ENCODE data around the gene UBE2V1.

Gene UBE2V1

DNA sequence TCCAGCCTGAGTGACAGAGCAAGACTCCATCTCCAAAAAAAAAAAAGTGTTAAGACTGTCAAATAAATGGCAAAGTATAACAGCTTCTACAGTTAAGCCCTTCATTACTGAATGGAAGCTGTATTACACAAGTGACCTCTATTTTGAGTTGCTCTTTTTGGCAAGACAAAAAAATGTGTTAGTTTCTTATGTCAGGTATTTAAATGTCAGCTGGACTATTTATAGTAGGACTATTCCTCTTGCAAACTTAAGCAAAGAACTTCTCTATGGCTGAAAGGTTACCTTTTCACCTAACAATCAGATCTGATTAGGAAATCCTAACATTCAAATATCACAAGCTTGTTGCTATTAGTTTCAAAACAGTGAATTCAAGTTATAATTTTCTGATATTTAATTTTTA is 12.4 kb downstream of the UBE2V1 start:
- TF ChIP-seq, protein P1, sequence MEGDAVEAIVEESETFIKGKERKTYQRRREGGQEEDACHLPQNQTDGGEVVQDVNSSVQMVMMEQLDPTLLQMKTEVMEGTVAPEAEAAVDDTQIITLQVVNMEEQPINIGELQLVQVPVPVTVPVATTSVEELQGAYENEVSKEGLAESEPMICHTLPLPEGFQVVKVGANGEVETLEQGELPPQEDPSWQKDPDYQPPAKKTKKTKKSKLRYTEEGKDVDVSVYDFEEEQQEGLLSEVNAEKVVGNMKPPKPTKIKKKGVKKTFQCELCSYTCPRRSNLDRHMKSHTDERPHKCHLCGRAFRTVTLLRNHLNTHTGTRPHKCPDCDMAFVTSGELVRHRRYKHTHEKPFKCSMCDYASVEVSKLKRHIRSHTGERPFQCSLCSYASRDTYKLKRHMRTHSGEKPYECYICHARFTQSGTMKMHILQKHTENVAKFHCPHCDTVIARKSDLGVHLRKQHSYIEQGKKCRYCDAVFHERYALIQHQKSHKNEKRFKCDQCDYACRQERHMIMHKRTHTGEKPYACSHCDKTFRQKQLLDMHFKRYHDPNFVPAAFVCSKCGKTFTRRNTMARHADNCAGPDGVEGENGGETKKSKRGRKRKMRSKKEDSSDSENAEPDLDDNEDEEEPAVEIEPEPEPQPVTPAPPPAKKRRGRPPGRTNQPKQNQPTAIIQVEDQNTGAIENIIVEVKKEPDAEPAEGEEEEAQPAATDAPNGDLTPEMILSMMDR (IDR thresholded peaks at IDR 0.05; ENCODE audit: control insufficient read depth, extremely low read depth, insufficient read depth), result no peak
- DNase-seq (ENCODE audit: low read depth), result no peak
- no peak overlapping the region for H3K4me3 ChIP-seq (ENCODE audit: low read depth, low read length)

DNA sequence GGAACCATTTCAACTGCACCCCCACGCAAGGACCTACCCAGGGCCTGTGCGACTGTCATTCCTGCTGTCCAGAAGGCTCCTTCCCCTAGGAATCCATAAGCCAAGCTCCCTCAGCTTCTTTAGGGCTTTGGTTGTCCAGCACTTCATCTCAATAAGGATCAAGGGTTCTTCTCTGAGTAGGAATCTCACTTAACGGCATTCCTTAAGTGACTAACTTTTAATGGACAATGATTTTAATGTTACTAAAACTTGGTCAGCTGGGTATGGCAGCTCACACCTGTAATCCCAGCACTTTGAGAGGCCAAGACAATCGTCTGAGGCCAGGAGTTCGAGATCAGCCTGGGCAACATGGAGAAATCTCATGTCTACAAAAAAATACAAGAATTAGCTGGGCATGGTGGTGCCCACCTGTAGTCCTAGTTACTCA is 13.4 kb downstream of the UBE2V1 start:
- no peak for DNase-seq (ENCODE audit: low read depth)
- no peak overlapping the region for H3K4me3 ChIP-seq (ENCODE audit: low read depth, low read length)
- TF ChIP-seq, protein P1 (IDR thresholded peaks at IDR 0.05; ENCODE audit: control insufficient read depth, extremely low read depth, insufficient read depth), result no peak

DNA sequence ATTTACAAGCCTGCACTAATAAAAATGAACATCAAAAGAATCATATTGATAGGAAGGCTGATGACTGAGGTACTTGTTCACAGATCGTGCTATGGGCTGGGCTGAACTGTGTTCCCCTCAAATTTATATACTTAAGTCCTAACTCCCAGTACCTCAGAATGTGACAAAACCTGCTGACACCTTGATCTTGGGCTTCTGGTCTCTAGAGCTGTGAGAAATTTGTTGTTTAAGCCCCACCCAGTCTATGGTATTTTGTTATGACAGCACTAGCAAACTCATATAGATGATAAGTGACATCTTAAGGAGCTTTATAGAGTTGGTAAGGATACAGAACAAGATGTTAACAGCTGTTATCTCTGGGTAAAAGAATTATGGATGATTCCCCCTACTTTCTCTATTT is 13.8 kb downstream of the UBE2V1 start:
- no peak overlapping the region for H3K4me3 ChIP-seq (ENCODE audit: low read depth, low read length)
- TF ChIP-seq, protein P1 (IDR thresholded peaks at IDR 0.05; ENCODE audit: control insufficient read depth, extremely low read depth, insufficient read depth), result no peak
- DNase-seq (ENCODE audit: low read depth), result no peak

DNA sequence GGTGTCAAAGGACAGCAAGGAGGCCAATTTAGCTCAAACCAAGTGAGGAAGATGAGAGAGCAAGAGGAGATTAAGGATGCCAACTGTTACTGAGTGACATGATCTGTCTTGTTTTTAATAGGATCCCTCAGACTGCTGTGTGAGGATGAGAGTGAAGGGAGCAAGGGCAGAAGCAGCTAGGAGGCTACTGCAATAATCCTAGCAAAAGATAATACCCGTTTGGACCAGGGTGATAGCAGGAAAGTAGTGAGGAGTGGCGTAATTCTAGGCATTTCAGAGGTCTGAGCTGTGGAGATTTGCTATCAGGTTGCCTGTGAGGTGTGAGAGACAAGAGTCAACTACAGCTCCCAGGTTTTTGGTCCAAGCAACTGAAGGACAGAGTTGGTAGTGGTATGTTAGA is 14.7 kb downstream of the UBE2V1 start:
- H3K4me3 ChIP-seq (ENCODE audit: low read depth, low read length), result no peak overlapping the region
- DNase-seq (ENCODE audit: low read depth), result no peak
- TF ChIP-seq, protein P1 (IDR thresholded peaks at IDR 0.05; ENCODE audit: control insufficient read depth, extremely low read depth, insufficient read depth), result no peak

DNA sequence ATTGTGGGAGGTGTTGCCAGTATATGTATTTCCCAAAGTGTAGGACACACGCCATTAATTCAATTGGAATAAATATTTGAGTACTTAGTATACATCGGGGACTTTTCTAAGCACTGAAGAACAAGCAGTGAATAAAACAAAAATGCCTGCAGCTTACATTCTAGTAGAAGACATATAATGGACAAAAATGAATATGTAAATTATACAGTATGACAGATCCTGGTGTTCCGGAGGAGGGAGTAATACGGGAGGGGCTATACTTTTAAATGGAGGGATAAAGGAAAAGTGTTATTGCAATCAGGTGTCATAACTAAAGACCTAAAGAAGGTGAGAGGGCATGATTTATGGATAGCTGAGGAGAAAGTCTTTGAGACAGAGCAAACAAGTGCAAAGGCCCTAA is 15.1 kb downstream of the UBE2V1 start:
- no peak for DNase-seq (ENCODE audit: low read depth)
- no peak overlapping the region for H3K4me3 ChIP-seq (ENCODE audit: low read depth, low read length)
- TF ChIP-seq, protein P1 (IDR thresholded peaks at IDR 0.05; ENCODE audit: control insufficient read depth, extremely low read depth, insufficient read depth), result no peak

DNA sequence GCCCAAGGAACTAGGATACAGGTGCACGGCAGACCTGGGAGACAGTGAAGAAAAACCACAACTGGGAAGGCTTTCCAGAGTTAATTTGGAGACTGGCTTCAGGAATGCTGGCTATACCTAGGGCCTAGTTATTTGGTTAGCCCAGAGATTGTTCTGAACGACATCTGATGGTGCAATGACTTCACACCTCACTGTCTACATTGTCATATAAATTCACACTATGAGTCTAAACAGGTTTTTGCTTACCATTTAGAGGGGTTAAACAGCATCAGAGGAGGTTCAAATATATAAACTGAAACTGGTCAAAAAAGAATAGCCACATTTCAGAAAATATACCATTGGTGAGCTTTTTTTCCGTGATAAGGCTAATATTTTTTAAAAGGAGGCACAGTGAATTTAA is 16.7 kb downstream of the UBE2V1 start:
- H3K4me3 ChIP-seq (ENCODE audit: low read depth, low read length), result no peak overlapping the region
- DNase-seq (ENCODE audit: low read depth), result no peak
- TF ChIP-seq, protein P1 (IDR thresholded peaks at IDR 0.05; ENCODE audit: control insufficient read depth, extremely low read depth, insufficient read depth), result no peak

DNA sequence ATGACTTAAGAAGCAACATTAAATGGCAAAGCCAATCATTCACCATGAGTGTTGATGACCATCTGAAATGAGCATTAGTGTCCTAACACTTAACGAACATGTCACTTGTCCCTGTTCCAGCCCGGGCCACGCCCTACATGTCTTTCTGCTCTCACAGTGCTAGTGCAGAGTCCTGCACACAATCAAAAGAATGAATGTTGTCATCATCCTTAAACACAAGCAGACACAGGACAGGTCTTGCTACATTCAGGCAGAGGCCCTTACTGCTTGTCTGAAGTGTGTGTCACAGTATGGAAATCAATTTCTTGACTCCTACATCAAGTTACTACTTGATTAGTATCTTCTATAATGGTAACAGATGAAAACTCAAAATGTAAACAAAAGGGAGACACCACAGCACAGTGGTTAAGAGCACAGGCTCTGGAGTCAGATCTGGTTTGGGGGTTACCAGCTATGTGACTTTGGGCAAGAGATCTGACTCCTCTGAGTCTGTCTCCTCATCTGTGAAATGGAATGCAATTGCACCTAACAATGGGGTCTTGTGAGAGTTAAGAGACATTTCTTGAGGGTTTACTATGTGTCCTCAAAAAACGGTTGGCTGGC is 17.4 kb downstream of the UBE2V1 start:
- H3K4me3 ChIP-seq (ENCODE audit: low read depth, low read length), result no peak overlapping the region
- DNase-seq (ENCODE audit: low read depth), result no peak
- TF ChIP-seq, protein P1 (IDR thresholded peaks at IDR 0.05; ENCODE audit: control insufficient read depth, extremely low read depth, insufficient read depth), result no peak

Measured in LNCaP clone FGC (cell line).